ENCODE results near the gene TMEM45B. TPM values are rescaled to one million over a fixed set of nuclear protein-coding genes. Genes with fewer than 3 reads are reported as not detected.
A peak's percentile ranks its signal among the peaks of the same experiment; 100 is the strongest.

TMEM45B gene
- total and polyA plus RNA-seq, 2 of the 13 experiments (the other 11 are each of a cell fraction or from before 2014, with no cell fraction given): 29.1 to 181 TPM

DNA sequence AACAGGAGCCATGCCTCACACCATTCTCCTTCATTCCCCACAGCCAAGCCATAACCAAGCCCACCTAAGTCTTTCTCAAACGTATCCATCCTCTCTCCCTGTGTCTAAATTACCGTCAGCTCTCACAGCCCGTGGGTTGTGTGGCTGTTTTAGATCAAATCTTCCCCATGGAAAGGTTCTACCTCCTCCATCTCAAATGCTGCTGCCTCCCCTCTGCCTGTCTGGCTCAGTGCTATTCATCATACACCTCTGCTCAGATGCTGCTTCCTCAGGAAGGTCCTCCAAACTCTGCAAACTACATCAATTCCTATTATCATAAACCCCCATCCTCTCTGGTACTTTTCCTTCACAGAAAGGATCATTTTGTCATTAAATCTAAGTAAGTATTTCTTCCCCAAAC, 64.7 kb downstream of the TMEM45B start:
- Histone ChIP-seq H3K4me3 (replicated peaks in 1 of 3; ENCODE audit: insufficient read depth in 1 of 3, low read depth in 2 of 3, low read length in 3 of 3) (no peak overlapping the region), H3K9ac (ENCODE audit: insufficient read depth, low read depth, low read length) (no peak overlapping the region), H3K27me3 (ENCODE audit: control insufficient read depth in 1 of 2, insufficient read depth in 2 of 2, low read length in 2 of 2) (no peaks in the 10 kb centered on the region), H3K27ac (ENCODE audit: extremely low read length, insufficient read depth, low read length) (no peak overlapping the region), H4K20me1 (ENCODE audit: insufficient read depth, low read length) (no peaks in the 10 kb centered on the region), H3K4me2 (ENCODE audit: low read depth, low read length) (no peak overlapping the region), H3K79me2 (ENCODE audit: insufficient read depth, low read length) (no peaks in the 10 kb centered on the region), H3K36me3 (replicated peaks in 1 of 2; ENCODE audit: control insufficient read depth in 1 of 2, insufficient read depth in 2 of 2, low read length in 2 of 2) (peaks cover 47 to 97% of the 10 kb centered on the region in 2 experiments), H3K4me1 (ENCODE audit: insufficient read depth, low read length) (no peaks in the 10 kb centered on the region), H2AFZ (ENCODE audit: low read length) (no peak overlapping the region), H3K9me3 (ENCODE audit: low read length) (no peaks in the 10 kb centered on the region)
- POLR2A ChIA-PET: no interaction called here
- FAIRE-seq (no peak), DNase-seq (ENCODE audit: low spot score) (no peak), ATAC-seq (no peak)
- 100% methylated on average over 3 of the region's 3 CpGs for WGBS (ENCODE audit: low lambda C conversion rate)
- in situ Hi-C loops (cut with HindIII; ENCODE audit: extremely low pct_ligation_motif_present, low pct_unique_long_range_greater_than_20kb): no loop called here
- no TSS peak for BruUV-seq (replicated peaks)
- CTCF ChIA-PET (ENCODE audit: low intra/inter-chr PET ratio, low total read pairs): interaction anchor here (1.2 kb wide), 1 partner anchor 95 kb away, joined by 3 read pairs; no protein-coding TSS in a partner anchor
- no peak for TF ChIP-seq ATAD3A (CRISPR knock-in tag; IDR thresholded peaks at IDR 0.05)
- intact Hi-C loops (cut with micrococcal nuclease; ENCODE audit: unreplicated experiment): no loop called here

DNA sequence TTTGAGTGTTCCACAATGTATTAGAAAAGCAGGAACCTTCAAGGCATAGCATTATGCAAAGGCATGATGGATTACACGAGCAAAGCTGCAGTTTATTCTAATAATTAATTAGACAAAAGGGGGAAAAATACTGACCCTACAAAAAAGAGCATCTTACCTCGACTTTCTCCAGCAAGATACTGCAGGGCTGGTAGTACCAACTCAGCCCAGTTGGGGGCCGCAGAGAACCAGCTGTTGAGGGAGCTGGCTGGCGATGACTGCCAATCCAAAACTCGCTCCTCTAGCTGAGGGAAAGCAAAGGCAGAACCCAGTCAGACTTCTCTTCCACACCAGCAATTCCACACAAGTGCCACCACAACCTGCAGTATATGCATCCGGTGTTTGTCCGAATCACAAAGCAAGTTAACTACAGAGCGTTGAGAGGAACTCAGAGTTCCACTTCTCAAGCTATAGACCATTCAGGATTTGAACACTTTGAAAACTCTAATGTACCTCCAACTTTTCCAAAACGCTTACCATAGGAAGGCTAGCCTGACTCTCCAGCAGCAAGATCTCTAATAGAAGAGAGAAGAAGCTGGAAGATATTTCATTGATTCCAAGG, 66.0 kb downstream of the TMEM45B start:
- no peaks in the 10 kb centered on the region for H3K9me3 ChIP-seq (ENCODE audit: low read length)
- no peaks in the 10 kb centered on the region for H3K4me1 ChIP-seq (ENCODE audit: insufficient read depth, low read length)
- no peak overlapping the region for H2AFZ ChIP-seq (ENCODE audit: low read length)
- POLR2A ChIA-PET: no interaction called here
- ATAC-seq: peak; percentile 92
- no peaks in the 10 kb centered on the region for H4K20me1 ChIP-seq (ENCODE audit: insufficient read depth, low read length)
- no peak overlapping the region for H3K4me2 ChIP-seq (ENCODE audit: low read depth, low read length)
- intact Hi-C loops (cut with micrococcal nuclease; ENCODE audit: unreplicated experiment): no loop called here
- no peak overlapping the region for H3K4me3 ChIP-seq (replicated peaks in 1 of 3; ENCODE audit: insufficient read depth in 1 of 3, low read depth in 2 of 3, low read length in 3 of 3)
- CTCF ChIA-PET (ENCODE audit: low intra/inter-chr PET ratio, low total read pairs): interaction anchor here (1.2 kb wide), 1 partner anchor 96 kb away, joined by 3 read pairs; no protein-coding TSS in a partner anchor
- DNase-seq (ENCODE audit: low spot score): peak; percentile 30
- BruUV-seq (replicated peaks): no TSS peak
- H3K27ac ChIP-seq (ENCODE audit: extremely low read length, insufficient read depth, low read length): no peak overlapping the region
- no peaks in the 10 kb centered on the region for H3K27me3 ChIP-seq (ENCODE audit: control insufficient read depth in 1 of 2, insufficient read depth in 2 of 2, low read length in 2 of 2)
- in situ Hi-C loops (cut with HindIII; ENCODE audit: extremely low pct_ligation_motif_present, low pct_unique_long_range_greater_than_20kb): no loop called here
- H3K9ac ChIP-seq (ENCODE audit: insufficient read depth, low read depth, low read length): no peak overlapping the region
- no peak for FAIRE-seq
- WGBS (ENCODE audit: low lambda C conversion rate): 73% methylated on average over 8 of the region's 9 CpGs
- H3K36me3 ChIP-seq (replicated peaks in 1 of 2; ENCODE audit: control insufficient read depth in 1 of 2, insufficient read depth in 2 of 2, low read length in 2 of 2): peaks cover 50 to 96% of the 10 kb centered on the region in 2 experiments
- H3K79me2 ChIP-seq (ENCODE audit: insufficient read depth, low read length): no peaks in the 10 kb centered on the region
- peak; percentile 33; the same call in 1 of the 2 replicates for TF ChIP-seq SMC3 (IDR thresholded peaks at IDR 0.05; ENCODE audit: low read length)
- peak; percentile 32; the same call in 1 of the 2 replicates for TF ChIP-seq TFAP4 (IDR thresholded peaks at IDR 0.05; ENCODE audit: borderline replicate concordance, low read depth)
- TF ChIP-seq BHLHE40 (IDR thresholded peaks at IDR 0.05; ENCODE audit: low read length): no peak
- no peak for TF ChIP-seq ZNF704 (CRISPR knock-in tag; IDR thresholded peaks at IDR 0.05; ENCODE audit: borderline replicate concordance)
- TF ChIP-seq CTCF (CRISPR knock-in tag; IDR thresholded peaks at IDR 0.05): peak; percentile 57
- no peak for TF ChIP-seq ZFAT (CRISPR knock-in tag; conservative IDR thresholded peaks at IDR 0.05)
- TF ChIP-seq ARHGAP35 (CRISPR knock-in tag; IDR thresholded peaks at IDR 0.05; ENCODE audit: borderline replicate concordance): no peak
- peak; percentile 72 for TF ChIP-seq STAG1 (CRISPR knock-in tag; IDR thresholded peaks at IDR 0.05)
- no peak for TF ChIP-seq CBX5 (CRISPR knock-in tag; IDR thresholded peaks at IDR 0.05; ENCODE audit: borderline replicate concordance)
- TF ChIP-seq KAT8 (CRISPR knock-in tag; IDR thresholded peaks at IDR 0.05): no peak
- TF ChIP-seq TRIM22 (IDR thresholded peaks at IDR 0.05): no peak
- TF ChIP-seq THYN1 (CRISPR knock-in tag; IDR thresholded peaks at IDR 0.05; ENCODE audit: borderline replicate concordance, low read depth): no peak
